Measurements from ENCODE around the gene CACNA1G. TPM values are rescaled to one million over a fixed set of nuclear protein-coding genes. Genes with fewer than 3 reads are reported as not detected.

The CACNA1G gene
- total RNA-seq, 1 donor from 2014 or later = 0.26 TPM

GRCh38 chr17:50613007-50613992 is 52.8 kb downstream of the CACNA1G start:
- DNase-seq (ENCODE audit: low spot score) = no peak

DNA sequence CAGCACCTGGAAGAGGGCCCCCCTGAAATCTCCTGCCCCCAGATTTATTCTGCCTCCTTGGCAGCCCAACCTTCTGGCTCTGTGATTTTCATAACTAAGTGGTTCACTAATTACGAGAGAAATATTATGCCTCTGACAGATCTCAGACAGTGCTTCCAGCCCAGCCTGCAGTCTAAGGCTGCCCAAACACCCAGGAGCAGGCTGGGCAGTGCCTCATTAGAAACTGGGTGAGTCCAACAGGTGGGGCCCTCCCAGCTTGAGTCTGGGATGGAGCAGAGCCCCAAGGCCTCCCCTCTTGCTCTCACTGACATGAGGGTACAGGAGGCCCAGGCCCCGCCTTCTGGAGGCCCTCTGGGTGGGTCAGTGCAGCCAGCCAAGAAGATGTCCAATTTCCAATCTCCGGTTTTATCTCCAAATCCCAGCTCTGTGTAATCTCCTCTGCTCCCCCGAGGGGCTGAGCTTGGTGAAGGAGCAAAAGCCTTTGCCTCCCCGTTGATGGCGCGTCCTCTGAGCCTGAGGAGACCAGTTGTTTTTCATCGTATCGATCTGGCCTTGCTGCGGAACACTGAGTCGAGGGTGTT is 54.0 kb downstream of the CACNA1G start:
- DNase-seq (ENCODE audit: low spot score) = no peak

DNA sequence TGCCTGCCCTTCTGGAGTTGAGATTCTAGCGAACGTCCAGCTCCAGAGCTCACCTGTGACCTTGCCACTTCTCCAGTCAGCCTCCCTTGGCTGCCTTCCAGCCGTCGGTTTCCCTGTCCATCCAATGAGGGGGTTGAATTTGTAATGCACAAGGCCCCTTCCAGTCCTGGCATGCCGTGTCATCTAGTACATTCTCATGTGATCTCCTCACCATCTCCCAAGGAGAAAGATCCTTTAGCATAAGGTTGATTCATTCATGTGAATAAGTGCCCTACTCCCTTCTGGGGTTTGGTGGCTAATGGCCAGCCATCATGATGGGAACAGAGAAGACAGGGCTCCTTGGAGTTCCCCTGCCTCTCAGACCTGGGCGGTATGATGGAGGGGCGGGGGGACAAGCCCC is 55.3 kb downstream of the CACNA1G start:
- no peak for DNase-seq (ENCODE audit: low spot score)

- no peak for DNase-seq (ENCODE audit: low spot score)
These were observed 57.8 kb downstream of the CACNA1G start for GRCh38 chr17:50618300-50618699.

GRCh38 chr17:50618941-50619340 is 58.4 kb downstream of the CACNA1G start:
- DNase-seq (ENCODE audit: low spot score) = no peak

DNA sequence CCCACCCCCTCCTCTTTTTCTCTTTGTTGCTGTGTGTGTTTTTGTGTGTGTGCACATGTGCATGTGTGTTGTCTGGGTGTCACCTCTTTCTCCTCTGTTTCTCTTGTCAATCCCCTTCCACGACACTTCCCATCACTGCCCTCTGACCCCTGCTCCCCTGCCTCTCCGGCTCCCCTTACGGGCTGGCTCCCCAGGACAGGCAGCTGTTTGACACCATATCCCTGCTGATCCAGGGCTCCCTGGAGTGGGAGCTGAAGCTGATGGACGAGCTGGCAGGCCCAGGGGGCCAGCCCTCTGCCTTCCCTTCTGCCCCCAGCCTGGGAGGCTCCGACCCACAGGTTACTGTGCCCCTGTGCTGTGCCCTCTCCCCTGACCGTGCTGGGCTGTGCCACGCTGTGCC is 59.0 kb downstream of the CACNA1G start:
- no peak for DNase-seq (ENCODE audit: low spot score)

DNA sequence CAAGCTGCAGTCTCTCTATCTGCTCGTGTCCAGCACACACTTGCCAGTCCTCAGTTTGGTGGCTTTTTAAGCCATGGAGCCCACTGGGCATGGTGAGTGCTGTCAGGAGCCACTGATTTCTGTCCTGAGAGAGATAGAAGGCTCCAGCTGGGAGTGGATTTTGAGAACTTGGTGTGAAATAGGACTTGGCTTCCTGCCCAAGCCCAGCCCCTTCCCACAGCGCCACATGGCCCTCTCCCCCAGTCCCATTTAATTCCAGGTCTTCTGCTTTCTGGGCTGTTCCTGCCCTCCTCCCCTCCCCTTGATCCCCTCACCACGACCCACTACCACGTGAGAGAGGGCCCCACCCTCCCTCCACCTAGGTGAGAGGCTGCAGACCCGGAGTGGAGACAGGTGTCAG is 59.7 kb downstream of the CACNA1G start:
- no peak for DNase-seq (ENCODE audit: low spot score)

- DNase-seq (ENCODE audit: low spot score) = no peak
These were observed 60.3 kb downstream of the CACNA1G start for GRCh38 chr17:50620858-50621257.

GRCh38 chr17:50621574-50622031 is 61.1 kb downstream of the CACNA1G start:
- DNase-seq (ENCODE audit: low spot score) = no peak

DNA sequence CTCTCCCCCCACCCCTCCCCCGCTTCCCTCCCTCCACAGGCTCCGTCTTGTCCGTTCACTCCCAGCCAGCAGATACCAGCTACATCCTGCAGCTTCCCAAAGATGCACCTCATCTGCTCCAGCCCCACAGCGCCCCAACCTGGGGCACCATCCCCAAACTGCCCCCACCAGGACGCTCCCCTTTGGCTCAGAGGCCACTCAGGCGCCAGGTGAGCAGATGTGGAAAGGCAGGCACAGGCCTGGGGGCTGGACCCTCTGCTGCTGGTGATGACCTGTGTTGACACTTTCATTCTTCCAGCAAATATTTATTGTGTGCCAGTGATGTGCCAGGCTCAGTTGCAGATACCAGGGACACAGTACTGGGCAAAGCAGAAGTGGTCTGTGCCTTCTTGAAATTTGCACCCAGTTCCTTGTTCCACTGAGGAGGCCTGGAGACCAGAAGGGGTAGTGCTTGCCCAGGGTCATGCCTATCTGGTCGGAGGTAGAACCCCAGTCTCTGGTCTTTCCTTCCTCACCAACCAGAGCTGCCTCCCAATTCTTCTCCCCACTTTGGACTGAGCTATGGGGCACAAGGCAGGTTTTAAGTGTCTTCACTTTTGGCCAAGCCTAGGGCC is 63.9 kb downstream of the CACNA1G start:
- no peak for DNase-seq (ENCODE audit: low spot score)

DNA sequence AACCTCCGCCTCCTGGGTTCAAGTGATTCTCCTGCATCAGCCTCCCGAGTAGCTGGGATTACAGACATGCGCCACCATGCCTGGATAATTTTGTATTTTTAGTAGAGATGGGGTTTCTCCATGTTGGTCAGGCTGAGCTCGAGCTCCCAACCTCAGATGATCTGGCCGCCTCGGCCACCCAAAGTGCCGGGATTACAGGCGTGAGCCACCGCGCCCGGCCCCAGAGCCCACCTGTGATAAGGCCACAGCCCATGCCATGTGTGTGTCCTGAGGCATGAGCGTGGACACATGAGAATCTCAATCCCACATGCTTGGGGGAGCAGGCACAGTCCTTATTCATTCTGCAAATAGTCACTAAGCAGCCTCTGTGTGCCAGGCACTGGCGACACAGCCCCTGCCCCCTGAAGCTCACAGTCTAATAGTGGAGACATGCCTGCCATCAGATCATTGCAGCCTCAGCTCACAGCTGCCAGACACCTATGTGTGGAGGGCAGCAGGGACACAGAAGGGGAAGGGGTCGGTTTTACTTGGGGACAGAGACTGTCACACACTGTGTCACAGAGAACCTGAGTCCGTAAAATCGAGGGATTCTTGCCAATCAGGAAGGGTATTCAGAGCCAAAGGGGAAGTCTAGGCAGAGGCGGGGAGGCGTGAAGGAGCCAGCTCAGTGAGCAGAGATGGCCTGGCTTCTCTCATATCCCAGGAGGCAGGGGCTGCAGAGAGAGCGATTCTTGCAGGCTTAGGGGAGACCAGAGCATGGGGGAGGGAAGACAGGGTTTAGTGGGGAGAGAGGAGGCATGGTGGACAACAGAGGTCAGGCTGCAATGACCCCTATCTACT is 64.7 kb downstream of the CACNA1G start:
- no peak for DNase-seq (ENCODE audit: low spot score)

DNA sequence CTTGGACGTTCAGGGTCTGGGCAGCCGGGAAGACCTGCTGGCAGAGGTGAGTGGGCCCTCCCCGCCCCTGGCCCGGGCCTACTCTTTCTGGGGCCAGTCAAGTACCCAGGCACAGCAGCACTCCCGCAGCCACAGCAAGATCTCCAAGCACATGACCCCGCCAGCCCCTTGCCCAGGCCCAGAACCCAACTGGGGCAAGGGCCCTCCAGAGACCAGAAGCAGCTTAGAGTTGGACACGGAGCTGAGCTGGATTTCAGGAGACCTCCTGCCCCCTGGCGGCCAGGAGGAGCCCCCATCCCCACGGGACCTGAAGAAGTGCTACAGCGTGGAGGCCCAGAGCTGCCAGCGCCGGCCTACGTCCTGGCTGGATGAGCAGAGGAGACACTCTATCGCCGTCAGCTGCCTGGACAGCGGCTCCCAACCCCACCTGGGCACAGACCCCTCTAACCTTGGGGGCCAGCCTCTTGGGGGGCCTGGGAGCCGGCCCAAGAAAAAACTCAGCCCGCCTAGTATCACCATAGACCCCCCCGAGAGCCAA is 65.6 kb downstream of the CACNA1G start:
- peak; percentile 60 for DNase-seq (ENCODE audit: low spot score)

DNA sequence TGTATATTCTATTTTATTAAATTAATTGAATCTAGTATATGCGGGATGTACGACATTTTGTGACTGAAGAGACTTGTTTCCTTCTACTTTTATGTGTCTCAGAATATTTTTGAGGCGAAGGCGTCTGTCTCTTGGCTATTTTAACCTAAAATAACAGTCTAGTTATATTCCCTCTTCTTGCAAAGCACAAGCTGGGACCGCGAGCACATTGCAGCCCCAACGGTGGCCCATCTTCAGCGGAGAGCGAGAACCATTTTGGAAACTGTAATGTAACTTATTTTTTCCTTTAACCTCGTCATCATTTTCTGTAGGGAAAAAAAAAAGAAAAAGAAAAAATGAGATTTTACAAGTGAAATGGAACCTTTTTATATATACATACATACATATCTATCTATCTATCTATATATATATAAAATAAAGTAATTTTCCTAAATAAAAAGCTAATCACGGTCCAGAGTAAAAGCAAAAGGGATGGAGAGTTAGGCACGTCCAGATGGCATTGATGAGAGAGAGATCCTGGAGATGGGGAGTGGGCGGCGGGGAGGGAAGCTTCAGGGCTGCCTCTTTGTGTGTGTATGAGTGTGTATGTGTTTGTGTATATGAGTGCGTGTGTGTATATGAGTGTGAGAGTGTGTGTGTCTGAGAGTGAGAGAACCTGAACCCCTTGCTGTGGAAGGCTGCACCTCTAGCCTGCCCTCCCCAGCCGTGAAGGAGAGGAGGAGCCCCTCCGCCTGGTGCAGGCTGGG is 66.7 kb downstream of the CACNA1G start:
- no peak for DNase-seq (ENCODE audit: low spot score)

DNA sequence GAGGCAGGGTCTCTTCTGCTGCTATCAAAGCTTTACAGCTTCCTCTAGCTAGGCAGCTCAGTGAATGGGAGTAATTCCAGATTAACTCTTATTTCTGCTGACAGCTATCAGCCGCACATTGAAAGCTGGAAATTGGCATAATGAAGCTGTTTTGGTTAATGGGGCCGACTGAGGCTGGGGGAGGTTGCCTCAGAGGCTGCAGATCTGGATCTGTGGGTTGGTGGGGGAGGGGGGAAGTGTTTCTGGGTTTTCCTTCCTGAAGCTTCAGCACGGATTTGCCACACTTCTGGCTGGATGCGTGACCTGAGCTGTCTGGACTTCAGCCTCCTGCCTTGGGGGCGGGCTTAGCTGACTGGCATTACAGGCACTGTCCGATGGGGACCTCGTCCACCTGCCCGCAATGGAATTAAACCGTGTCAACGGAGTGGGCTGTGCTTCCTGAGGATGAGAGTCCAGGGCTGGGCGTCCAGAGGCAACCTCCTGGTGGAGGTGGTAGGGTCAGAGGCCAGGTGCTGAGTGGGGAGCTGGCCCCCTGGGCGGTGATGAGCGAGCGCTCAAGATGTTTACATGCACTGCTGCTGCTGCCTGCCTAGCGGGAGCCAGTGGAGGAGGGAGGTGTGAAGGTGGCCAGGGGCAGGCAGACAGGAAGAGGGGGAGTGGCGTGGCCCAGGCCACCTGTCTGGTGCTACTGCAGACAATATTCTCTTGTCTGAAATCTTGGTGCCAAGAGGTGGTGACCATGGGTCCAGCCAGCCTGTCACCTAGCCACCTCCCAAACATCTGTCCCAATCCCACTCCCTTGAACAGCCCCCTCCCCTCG is 67.5 kb downstream of the CACNA1G start:
- peak; percentile 78 for DNase-seq (ENCODE audit: low spot score)

GRCh38 chr17:50629902-50630301 is 69.4 kb downstream of the CACNA1G start:
- no peak for DNase-seq (ENCODE audit: low spot score)

GRCh38 chr17:50630524-50631194 is 70.1 kb downstream of the CACNA1G start:
- DNase-seq (ENCODE audit: low spot score) = peak; percentile 80

DNA sequence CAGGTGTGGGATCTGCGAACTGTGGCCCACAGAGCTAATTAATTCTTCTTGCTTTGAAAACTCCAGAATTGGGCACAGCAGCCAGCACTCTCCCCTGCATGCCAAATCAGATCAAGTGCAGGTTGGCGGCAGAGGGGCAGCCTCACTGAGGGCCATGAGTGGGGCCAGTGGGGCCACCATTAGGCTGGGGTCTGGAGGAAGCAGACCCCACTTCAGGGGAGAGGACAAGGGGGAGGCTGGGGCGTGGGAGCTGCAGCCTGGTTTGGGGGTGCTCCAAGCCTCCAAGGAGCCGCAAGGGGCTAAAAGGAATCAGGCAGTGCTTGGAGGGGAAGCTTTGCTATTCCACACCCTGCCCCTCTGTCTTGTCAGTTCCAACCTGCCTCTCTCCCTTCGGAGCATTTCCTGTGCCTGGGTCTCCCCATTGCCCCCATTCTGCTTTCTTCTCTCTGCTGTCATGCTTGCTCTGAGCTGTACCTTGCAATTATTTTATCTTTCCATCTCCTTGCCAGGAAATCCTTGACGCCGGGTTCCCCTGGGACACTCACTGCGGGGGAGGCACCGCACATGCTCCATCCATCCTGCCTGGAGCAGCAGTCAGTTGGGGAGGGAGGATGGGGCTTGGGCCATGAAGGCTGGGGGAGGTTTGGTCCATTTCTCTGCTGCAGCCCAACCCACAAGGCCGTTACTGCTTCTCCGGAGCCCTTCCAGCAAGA is 70.8 kb downstream of the CACNA1G start:
- no peak for DNase-seq (ENCODE audit: low spot score)

GRCh38 chr17:50631908-50632571 is 71.5 kb downstream of the CACNA1G start:
- DNase-seq (ENCODE audit: low spot score) = no peak
